ENCODE data around the gene PTPRA.
A peak's percentile ranks its signal among the peaks of the same experiment; 100 is the strongest.
"Not testable (repeated sequence)": the region's sequence is repeated elsewhere in the genome, so short reads cannot be mapped to it uniquely, and the experiment has no call there.

PTPRA gene

GRCh38 chr20:2890742-2891141 lies 17.5 kb downstream of the PTPRA start:
- DNase-seq: no peak

DNA sequence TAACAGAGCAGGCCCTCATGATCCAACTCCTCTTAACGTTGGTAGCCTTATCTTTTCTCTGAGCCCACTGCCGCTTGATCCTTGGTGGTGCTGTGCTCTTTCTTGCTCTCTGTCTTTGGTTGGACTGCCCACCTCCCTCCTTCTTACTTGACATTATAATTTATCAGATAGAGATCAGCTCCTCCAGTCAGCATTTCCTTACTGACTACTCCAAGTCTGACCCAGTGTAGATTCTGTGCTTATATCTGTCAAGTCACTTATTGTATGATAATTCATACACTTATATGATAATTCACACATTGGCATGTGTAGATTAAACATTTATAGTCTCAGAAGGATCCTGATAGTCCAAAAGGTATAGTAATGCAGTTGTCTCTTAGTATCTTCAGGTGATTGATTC lies 18.1 kb downstream of the PTPRA start:
- no peak for DNase-seq

- DNase-seq: no peak
Observed at GRCh38 chr20:2892376-2892775, 19.1 kb downstream of the PTPRA start.

- no peak for DNase-seq
Observed at GRCh38 chr20:2894221-2894620, 20.9 kb downstream of the PTPRA start.

DNA sequence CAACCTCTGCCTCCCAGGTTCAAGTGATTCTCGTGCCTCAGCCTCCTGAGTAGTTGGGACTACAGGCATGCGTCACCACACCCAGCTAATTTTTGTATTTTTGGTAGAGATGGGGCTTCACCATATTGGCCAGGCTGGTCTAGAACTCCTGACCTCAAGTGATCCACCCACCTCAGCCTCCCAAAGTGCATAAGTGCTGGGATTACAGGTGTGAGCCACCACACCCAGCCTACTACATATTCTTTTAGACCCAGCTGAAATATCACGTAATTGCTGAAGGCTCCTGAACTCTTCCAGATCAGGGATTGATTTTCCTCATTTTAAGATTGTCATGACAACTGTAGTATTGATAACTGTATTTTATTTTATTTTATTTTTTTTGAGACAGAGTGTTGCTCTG lies 21.9 kb downstream of the PTPRA start:
- DNase-seq: not testable (repeated sequence)

DNA sequence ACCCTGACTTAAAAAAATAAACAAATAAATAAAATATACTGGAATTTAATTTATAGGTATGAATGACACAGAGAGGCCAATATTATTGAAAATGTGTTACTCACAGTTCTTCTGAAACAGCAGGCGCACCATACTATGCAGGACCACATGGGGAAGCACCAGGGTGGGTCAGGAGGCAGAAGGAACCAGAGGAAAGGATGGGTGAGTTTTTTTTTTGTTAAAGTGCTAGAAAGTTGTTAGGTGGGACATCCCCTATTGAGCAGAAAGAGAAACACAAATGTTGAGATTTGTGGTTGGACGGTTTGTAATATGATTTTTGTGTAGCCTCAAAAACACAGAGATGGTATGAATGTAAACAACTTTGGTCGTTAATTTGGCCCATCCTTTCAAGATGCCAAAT lies 26.0 kb downstream of the PTPRA start:
- DNase-seq: no peak

GRCh38 chr20:2900845-2901592 lies 27.7 kb downstream of the PTPRA start:
- no peak for DNase-seq

- DNase-seq: peak; percentile 28
Observed at GRCh38 chr20:2902291-2902690, 29.0 kb downstream of the PTPRA start.

DNA sequence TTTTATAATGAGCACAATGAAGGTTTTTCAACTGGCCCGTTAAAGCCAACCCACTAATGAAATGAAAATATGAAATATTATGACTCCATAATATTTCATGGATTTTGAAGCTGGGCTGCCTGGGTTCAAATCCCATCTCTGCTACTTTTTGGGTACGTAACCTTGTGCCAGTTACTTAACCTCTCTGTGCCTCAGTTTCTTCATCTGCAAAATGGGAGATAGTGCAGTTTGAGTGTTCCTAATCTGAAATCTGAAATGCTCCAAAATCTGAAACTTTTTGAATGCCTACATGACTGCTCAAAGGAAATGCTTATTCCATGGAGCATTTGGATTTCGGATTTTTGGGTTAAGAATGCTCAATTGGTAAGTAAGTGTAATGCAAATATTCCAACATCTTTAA lies 29.5 kb downstream of the PTPRA start:
- no peak for DNase-seq

- DNase-seq: no peak
Observed at GRCh38 chr20:2903686-2904085, 30.4 kb downstream of the PTPRA start.

DNA sequence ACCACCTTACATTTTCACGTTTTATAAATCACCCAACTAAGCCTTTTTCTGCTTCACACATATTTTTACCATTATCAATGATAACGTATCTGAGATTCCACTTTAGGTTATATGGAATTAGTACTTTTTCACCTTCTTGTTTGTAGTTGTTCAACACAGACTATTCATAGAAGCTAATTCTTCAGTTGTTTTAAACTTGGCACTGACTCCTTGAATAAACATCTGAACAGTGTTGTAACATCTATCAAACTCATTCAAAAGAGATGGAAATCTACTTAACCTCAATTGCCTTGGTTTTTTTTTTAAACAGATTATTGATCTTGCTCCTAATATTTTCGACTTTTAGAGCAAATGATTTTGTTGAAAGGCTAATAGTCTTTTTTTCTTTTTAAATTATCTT lies 34.2 kb downstream of the PTPRA start:
- no peak for DNase-seq

- DNase-seq: no peak
Observed at GRCh38 chr20:2909953-2910352, 36.7 kb downstream of the PTPRA start.

DNA sequence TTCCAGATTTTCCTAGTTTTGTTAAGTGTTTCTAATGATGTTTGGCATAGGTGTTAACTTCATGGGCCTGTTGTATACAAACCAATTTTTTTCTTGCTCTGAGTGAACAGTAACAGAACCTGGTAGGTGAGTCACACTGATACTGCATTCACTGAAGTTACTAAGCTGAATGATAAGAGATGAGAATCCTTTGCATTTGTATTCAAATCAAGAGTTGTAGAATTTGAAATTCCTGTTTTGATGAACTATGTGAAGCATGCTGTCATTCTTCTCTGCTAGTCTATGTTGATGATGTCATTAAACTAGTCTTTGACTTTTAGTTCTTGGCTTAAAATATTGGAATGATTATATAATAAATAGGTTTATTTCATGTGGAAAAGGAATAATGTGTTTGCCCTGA lies 37.9 kb downstream of the PTPRA start:
- no peak for DNase-seq

DNA sequence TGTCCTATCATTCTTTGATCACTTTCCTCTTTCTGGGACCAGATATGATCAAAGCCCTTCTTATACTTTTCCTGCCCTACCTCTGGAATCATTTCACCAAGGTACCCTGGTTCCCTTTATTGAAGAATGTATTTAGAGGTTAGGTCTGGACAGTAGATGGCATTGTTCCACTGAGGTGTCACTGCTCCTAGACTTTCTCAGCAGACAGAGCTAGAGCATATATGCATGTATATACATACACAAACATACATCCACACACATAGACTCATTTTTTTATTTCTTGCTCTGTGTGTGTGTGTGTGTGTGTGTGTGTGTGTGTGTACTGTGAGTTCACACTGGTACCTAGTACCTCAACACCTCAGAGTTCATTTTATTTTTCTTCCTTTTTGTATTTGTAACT lies 40.9 kb downstream of the PTPRA start:
- DNase-seq: peak; percentile 34

DNA sequence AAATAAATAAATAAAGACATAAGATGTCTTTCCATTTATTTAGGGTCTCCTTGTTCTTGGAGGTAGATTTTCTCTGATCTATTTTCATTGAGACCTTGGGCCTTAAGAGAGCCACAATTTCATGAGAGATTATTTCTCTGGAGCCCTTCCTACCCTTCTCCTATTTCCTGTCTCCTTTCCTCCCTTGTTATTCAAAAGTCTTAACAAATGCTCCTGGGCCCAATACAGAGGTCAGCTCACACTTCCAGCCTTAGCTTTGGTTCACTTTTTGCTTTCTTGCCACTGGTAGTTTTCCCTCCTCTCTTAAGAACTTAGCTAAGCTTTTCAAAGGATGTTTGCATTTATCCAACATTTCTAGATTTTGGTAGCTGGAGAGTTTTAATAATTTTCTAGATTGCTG lies 44.0 kb downstream of the PTPRA start:
- DNase-seq: no peak

DNA sequence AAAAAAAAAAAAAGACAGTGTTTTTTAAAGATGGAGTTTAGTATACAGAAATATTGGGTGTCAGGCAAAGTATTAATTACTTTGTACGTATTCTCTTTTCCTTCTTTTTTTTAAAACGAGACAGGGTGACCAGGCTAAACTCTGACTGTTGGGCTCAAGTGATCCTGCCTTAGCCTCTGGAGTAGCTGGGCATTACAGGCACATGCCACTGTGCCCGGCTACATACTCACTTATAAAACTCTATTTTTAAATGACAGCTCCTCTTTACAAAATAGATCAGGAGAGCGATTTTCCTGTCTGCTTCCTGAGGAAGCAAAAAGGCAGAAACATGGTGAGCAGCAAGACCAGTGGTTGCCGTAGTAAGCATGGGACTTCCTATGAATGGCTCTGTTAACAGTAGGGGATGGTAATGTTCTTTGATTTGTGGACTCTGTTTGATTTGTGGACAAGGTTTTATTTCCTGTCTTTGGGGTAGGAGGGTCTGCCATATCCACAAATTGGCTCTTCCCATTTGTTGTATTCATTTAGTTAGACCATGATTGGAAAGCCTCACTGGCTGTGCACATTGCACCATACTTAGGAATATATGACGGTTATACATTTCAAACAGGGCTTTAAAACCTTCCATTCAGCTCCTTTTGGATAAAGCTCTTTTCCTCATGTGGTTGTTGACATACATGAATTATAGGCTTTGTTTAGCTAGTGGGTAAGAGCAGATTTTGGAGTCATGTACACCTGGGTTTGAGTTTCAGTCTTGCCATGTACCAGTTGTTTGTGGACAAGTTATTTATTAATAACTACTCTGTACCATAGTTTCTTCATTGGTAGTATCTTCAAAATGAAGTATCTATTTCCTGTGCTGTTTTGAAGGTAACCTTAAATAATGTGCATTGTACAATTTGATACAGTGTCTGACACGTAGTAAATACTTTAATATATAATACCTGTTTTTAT lies 45.1 kb downstream of the PTPRA start:
- no peak for DNase-seq

DNA sequence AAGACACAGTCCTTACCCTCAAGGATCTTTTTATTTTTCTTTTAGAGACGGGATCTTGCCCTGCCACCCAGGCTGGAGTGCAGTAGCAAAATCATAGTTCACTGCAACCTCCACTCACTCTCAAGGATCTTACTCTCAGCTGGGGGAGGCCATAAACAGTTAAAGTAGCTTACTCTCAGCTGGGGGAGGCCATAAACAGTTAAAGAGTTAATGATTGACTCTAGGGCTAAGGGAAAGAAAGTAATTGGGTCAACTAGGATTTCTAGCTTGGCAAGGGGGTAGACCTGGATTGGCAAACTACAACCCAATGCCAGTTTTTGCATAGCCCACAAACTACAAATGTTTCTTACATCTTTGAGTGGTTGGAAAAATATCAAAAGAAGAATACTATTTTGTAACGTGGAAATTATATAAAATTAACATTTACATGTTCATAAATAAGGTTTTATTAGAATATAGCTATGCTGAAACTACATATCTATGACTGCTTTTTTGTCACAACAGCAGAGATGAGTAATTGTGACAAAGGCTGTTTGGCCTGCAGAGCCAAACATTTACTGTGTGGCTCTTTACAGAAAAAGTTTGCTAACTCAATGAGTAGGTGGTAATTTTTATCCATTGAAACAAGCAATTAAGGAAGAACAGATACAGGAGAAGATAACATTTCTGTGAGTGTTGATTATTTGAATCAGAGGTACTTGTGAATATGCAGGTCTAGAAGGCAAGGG lies 46.4 kb downstream of the PTPRA start:
- no peak for DNase-seq

DNA sequence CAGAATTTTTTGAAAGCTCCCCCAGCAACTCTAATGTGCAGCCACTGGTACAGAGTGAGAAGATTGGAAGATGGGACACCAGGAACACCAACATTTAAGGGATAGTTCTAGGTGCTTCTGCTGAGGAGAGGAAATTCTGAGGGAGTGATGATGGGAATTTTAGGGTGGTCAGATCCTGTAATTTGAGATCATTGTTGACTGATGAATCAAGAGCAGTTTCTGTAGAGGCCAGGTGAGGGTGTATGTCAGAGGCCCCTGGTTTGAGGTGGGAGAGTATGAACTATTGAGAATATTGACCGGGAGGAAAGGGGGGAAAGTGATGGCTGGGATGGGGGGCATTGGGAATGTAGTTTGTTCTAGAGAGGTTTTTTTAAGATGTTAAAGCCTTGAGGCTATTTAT lies 47.2 kb downstream of the PTPRA start:
- DNase-seq: no peak

DNA sequence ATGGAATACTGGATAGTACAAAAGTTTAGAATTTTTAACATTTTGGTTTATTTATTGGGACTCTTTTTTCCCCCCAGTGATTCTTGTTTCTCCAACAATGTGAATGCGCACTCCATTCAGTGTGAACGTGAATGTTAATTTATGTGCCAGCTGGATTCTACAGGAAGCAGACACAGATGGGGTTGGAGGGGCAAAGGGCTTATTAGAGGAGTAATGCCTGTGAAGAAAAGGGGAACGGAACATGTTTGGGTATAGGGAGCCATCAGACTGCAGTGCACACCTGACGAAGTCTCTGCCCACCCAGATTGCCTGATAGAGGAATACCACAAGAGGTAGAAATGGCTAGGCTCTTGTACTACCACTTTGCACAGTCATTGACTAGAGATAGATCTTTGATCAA lies 48.2 kb downstream of the PTPRA start:
- no peak for DNase-seq

- no peak for DNase-seq
Observed at GRCh38 chr20:2922957-2923356, 49.7 kb downstream of the PTPRA start.

DNA sequence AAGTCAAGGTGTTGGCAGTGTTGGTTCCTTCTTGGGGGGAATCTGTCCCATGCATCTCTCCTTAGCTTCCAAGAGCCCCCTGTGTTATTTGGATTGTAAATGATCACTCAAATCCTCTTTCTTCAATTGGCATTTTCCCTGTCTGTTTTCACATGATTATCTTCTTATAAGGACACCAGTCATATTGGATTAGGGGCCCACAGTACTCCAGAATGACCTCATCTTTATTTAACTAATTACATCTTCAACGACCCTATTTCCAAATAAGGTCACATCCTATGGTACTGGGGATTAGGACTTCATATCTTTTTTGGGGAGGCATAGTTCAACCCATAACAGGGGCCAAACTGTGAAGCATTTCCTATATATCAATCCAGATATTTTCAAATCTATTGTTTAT lies 57.3 kb downstream of the PTPRA start:
- DNase-seq: no peak

- no peak for DNase-seq
Observed at GRCh38 chr20:2932498-2932897, 59.2 kb downstream of the PTPRA start.

DNA sequence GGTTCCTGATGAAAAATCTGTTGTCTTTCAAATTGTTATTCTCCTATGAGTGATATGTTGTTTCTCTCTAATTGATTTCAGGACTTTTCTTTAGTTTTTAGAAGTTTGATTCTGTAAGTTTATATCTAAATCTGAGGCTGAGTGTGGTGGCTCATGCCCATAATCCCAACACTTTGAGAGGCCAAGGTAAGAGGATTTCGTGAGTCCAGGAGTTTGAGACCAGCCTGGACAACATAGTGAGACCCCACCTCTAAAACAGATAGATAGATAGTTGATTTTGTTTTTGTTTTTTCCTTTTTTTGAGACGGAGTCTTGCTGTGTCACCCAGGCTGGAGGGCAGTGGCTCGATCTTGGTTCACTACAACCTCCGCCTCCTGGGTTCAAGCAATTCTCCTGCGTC lies 64.6 kb downstream of the PTPRA start:
- no peak for DNase-seq

DNA sequence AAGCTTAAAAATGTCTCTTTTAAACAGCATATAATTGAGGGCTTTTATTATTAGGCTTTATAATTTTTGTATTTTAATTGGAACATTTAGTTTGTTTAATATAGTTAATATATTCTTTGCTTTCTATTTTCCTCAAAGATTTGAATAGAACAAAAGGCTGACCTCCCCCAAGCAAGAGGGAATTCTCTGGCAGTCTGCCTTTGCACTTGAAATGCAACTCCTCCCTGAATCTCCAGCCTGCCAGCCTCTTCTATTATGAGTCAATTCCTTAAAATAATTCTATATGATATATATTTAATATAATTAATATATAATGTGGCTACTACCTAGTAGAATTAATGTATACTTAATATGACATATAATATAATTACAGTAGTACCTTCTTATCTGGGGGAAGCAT lies 69.2 kb downstream of the PTPRA start:
- peak; percentile 23 for DNase-seq

Measured in midbrain (tissue), 1 donor.